GM12865 (cell line): ENCODE results near the gene PEX5L.

ENCODE experiments used
- DNase-seq: peaks from one replicate; pipeline ENCODE4 v3.0.0; 2010; ENCODE audit warnings: low read depth
- H3K4me3 ChIP-seq: 2 replicates; pipeline ENCODE4 v1.5.1; 2011; ENCODE audit warnings: mild to moderate bottlenecking, low read depth, low read length, control low read depth
- TF ChIP-seq, protein P1 (sequence below): IDR thresholded peaks from 2 replicates; pipeline ENCODE4 v1.5.1; 2011; ENCODE audit warnings: low read length, control low read depth, low read depth, inconsistent platforms; ENCODE audit not compliant: insufficient read depth; ENCODE audit errors: missing control alignments

PEX5L gene

DNA sequence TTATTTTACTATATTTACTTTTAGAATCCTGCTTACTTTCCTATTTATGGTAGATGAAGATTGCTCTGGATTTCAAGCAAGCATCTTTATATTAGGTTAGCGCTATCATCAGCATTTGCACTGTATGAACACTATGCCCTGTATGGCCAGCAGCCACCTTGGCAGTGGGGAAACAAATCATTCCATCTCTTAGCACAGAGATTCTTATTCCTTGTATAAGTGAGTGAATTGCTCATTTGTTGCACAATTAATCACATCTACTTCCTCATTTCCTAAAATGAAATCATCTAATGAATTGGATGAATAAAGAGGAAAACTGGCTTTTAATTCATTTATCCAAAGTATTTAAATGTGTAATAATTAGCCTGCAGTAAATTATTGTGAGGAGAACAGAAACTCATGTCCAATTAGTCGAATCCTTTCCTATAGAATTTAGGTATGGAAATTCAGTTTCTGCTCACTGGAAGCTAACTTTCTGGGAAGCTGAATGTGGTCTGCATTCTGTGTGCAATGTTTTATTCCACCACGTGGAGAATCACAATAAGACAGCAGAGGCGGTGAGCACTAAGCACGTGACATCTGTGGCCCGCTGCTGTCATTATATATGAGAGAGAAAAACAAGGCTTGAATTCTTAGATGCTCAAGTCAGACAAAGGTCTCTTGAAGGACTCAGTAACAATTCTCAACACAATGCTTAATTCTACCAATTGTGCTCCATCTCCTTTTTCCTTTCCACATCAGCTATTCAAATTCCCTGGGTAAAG is 93.4 kb downstream of the PEX5L start:
- H3K4me3 ChIP-seq, result no peak overlapping the region
- TF ChIP-seq, protein P1, sequence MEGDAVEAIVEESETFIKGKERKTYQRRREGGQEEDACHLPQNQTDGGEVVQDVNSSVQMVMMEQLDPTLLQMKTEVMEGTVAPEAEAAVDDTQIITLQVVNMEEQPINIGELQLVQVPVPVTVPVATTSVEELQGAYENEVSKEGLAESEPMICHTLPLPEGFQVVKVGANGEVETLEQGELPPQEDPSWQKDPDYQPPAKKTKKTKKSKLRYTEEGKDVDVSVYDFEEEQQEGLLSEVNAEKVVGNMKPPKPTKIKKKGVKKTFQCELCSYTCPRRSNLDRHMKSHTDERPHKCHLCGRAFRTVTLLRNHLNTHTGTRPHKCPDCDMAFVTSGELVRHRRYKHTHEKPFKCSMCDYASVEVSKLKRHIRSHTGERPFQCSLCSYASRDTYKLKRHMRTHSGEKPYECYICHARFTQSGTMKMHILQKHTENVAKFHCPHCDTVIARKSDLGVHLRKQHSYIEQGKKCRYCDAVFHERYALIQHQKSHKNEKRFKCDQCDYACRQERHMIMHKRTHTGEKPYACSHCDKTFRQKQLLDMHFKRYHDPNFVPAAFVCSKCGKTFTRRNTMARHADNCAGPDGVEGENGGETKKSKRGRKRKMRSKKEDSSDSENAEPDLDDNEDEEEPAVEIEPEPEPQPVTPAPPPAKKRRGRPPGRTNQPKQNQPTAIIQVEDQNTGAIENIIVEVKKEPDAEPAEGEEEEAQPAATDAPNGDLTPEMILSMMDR, result no peak
- DNase-seq, result no peak

DNA sequence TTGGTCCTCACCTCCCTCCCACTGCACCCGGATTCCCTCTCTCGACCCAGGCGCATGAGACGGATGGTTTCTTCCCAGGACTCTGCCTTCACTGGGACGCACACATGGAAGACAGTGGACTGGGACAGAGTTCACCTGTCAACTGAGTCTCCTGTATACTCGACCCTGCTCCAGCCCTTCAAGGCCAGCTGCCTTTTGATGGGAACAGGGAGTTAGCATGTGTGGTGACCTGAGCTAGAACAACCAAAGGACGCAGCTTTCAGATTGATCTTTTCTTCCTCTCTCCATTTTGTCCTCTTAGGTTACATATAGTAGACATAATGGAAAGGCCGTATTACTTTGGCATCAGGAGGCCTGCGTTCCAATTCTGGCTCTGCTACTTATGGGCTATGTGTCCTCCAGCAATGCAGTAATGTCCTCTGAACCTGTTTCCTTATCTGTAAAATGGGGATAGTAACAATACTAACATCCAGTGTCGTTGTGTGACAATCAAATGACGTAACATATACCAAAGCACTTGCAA is 94.1 kb downstream of the PEX5L start:
- no peak overlapping the region for H3K4me3 ChIP-seq
- DNase-seq, result no peak
- TF ChIP-seq, protein P1, result no peak

DNA sequence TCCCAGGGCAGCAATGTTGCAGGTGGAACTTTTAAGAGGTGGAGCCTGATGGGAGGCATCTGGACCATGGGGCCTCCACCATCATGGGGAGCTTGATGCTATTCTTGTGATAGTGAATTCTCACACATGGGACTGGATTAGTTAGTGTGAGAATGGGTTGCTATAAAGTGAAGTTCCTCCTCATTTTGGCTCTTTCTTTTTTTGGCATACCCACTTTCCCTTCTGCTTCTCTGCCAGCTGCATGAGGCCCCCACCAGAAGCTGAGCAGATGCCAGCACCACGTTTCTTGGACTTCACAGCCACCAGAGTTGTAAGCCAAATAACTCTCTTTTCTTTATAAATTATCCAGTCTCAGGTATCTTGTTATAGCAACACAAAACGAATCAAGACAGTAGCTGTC is 101.0 kb downstream of the PEX5L start:
- no peak for DNase-seq
- TF ChIP-seq, protein P1, result no peak
- no peak overlapping the region for H3K4me3 ChIP-seq

DNA sequence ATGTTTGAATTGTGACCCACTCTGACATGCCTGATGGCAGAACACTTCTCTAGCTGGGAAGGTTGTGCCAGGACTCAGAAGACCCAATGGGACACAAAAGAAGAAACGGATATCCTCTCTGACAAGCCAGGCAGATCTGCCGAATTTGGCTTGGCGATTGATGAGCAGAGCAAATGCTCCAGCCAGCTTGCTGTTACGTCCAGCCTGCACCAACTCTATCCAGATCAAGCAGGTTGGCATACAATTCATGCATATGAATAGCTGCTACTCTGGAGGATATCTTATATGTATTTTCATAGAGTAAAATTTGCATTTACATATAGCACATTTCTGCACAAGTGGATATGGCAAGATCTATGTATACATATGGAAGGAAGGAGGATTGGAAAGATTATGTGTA is 102.8 kb downstream of the PEX5L start:
- DNase-seq, result no peak
- TF ChIP-seq, protein P1, result no peak
- H3K4me3 ChIP-seq, result no peak overlapping the region

DNA sequence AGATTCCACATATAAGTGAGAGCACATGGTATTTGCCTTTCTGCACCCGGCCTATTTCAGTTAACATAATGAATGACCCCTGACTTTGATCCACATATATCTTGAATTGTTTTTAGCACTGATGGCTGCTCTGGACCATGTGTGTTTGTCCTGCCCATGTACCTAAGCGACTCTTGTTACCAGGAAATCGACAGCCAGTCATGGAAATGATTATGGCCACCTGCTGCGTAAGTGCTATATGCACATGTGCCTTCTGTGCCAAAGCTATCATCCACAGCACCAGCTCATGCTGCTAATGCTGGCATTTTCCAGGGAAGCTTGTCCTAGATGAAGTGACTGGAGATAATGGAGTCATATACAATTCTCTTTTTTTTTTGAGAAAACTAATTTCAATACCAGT is 103.7 kb downstream of the PEX5L start:
- no peak overlapping the region for H3K4me3 ChIP-seq
- TF ChIP-seq, protein P1, result no peak
- DNase-seq, result no peak

DNA sequence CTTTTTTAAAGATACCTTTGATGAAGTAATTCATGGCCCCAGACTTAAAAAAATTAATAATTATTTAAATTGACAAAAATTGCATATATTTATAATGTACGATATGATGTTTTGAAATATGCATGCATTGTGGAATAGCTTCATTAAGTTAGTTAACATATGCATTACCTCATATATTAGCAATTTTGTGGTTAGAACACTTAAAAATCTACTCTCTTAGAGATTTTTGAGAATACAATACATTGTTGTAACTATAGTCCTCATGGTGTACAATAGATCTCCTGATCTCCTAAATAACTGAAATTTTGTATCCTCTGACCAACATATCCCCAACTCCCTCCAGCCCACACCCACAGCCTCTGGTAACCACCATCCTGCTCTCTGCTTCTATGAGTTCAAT is 104.1 kb downstream of the PEX5L start:
- H3K4me3 ChIP-seq, result no peak overlapping the region
- TF ChIP-seq, protein P1, result no peak
- no peak for DNase-seq
